SK-N-SH (cell line): ENCODE data around the gene ZDHHC14. TPM values are rescaled to one million over a fixed set of nuclear protein-coding genes. Genes with fewer than 3 reads are reported as not detected.

Experiments used
- CTCF ChIA-PET: fragments of 300-600, 350-600 bp; formaldehyde crosslinking; extraction: SDS; loops from one replicate; lab custom pipeline; 2021; lab: Yijun Ruan, JAX
- POLR2A ChIA-PET: fragments of 350-600 bp; sonication (Branson Sonifier 250); formaldehyde crosslinking; extraction: SDS; loops from one replicate; lab custom pipeline; 2020; ENCODE audit warnings: antibody characterized with exemption, inconsistent platforms; lab: Yijun Ruan, JAX
- DNase-seq: peaks from one replicate; pipeline ENCODE4 v3.0.0; 2012
- H2AFZ ChIP-seq: fragments of 200-600 bp; sonication (generic); 2 replicates; pipeline ENCODE4 v1.8.1; 2016; ENCODE audit warnings: antibody characterized with exemption, mild to moderate bottlenecking, low read depth
- H3F3A ChIP-seq: fragments of 200-600 bp; sonication (generic); replicated peaks from 2 replicates; pipeline ENCODE3; 2016; ENCODE audit warnings: antibody characterized with exemption, mild to moderate bottlenecking; ENCODE audit not compliant: insufficient read depth
- H3K27ac ChIP-seq, 2 experiments: fragments of 200-500 bp in 1 of 2; fragments of 200-600 bp in 1 of 2; sonication (Bioruptor generic) in 1 of 2; sonication (generic), shearing (Covaris generic) in 1 of 2; 2 replicates each; pipeline versions ENCODE4 v1.5.1 to v1.6.1; 2014 to 2016; ENCODE audit warnings: low read depth in 2 of 2, inconsistent platforms in 1 of 2, low read length in 1 of 2, mild to moderate bottlenecking in 1 of 2, mixed read lengths in 1 of 2
- H3K27me3 ChIP-seq: fragments of 200-600 bp; sonication (generic), shearing (Covaris generic); 2 replicates; pipeline ENCODE4 v1.6.1; 2016; ENCODE audit warnings: mixed run types; ENCODE audit not compliant: insufficient read depth
- H3K36me3 ChIP-seq, 2 experiments: fragments of 200-500 bp in 1 of 2; fragments of 200-600 bp in 1 of 2; sonication (Bioruptor generic) in 1 of 2; sonication (generic) in 1 of 2; replicated peaks in 1 of 2; 2 replicates each; pipeline versions ENCODE3 to v1.5.1; 2014 to 2016; ENCODE audit warnings: low read length in 1 of 2, mild to moderate bottlenecking in 1 of 2; ENCODE audit not compliant: insufficient read depth in 2 of 2, control insufficient read depth in 1 of 2
- H3K4me1 ChIP-seq, 2 experiments: fragments of 200-500 bp in 1 of 2; fragments of 200-600 bp in 1 of 2; sonication (Bioruptor generic) in 1 of 2; sonication (generic), shearing (Covaris generic) in 1 of 2; 2 replicates each; pipeline versions ENCODE4 v1.5.1 to v1.6.1; 2014 to 2016; ENCODE audit warnings: low read depth in 1 of 2, low read length in 1 of 2, mixed run types in 1 of 2; ENCODE audit not compliant: insufficient read depth in 2 of 2, control insufficient read depth in 1 of 2
- H3K4me2 ChIP-seq: fragments of 200-600 bp; sonication (generic), shearing (Covaris generic); 2 replicates; pipeline ENCODE4 v1.6.1; 2017; ENCODE audit warnings: mixed run types
- H3K4me3 ChIP-seq, 2 experiments: fragments of 200-500 bp in 1 of 2; fragments of 200-600 bp in 1 of 2; sonication (Bioruptor generic) in 1 of 2; sonication (generic), shearing (Covaris generic) in 1 of 2; 2 replicates each; pipeline versions ENCODE4 v1.5.1 to v1.8.1; 2014 to 2016; ENCODE audit warnings: low read depth in 2 of 2, inconsistent platforms in 1 of 2, low read length in 1 of 2, mild to moderate bottlenecking in 1 of 2, mixed read lengths in 1 of 2, moderate library complexity in 1 of 2
- H3K79me2 ChIP-seq: fragments of 200-600 bp; sonication (generic); 2 replicates; pipeline ENCODE4 v1.8.1; 2017; ENCODE audit warnings: mild to moderate bottlenecking; ENCODE audit not compliant: insufficient read depth
- H3K9ac ChIP-seq: fragments of 200-600 bp; sonication (generic); 2 replicates; pipeline ENCODE4 v1.6.1; 2017; ENCODE audit warnings: mixed run types
- H3K9me2 ChIP-seq: fragments of 200-600 bp; sonication (generic); 2 replicates; pipeline ENCODE4 v1.6.1; 2017; ENCODE audit warnings: mixed run types
- H3K9me3 ChIP-seq: fragments of 200-600 bp; sonication (generic); 2 replicates; pipeline ENCODE4 v1.6.1; 2017; ENCODE audit warnings: mixed run types, mild to moderate bottlenecking, moderate library complexity
- H4K20me1 ChIP-seq: fragments of 200-600 bp; sonication (generic); 2 replicates; pipeline ENCODE4 v1.6.1; 2017; ENCODE audit warnings: mild to moderate bottlenecking, mixed run types; ENCODE audit not compliant: insufficient read depth
- EP300 ChIP-seq, 2 experiments: IDR thresholded peaks; 2 replicates each; pipeline versions ENCODE4 v1.4.0 to v1.6.1; 2012; ENCODE audit warnings: borderline replicate concordance in 1 of 2, low read depth in 1 of 2, low read length in 1 of 2
- GATA2 ChIP-seq: sonication (generic); formaldehyde crosslinking; IDR thresholded peaks from 2 replicates; pipeline ENCODE4 v1.5.0; 2020; ENCODE audit warnings: mild to moderate bottlenecking, missing genetic modification reagents
- IRF3 ChIP-seq: fragments of 150-350 bp; IDR thresholded peaks from 2 replicates; pipeline ENCODE4 v1.6.1; 2016; ENCODE audit warnings: mild to moderate bottlenecking, low read depth, low read length
- JUND ChIP-seq: IDR thresholded peaks from 2 replicates; pipeline ENCODE4 v1.4.0; 2012
- MEF2A ChIP-seq: IDR thresholded peaks from 2 replicates; pipeline ENCODE4 v1.4.0; 2012; ENCODE audit warnings: low read depth, borderline replicate concordance
- NFIC ChIP-seq: IDR thresholded peaks from 2 replicates; pipeline ENCODE4 v1.4.0; 2012; ENCODE audit warnings: borderline replicate concordance
- NRF1 ChIP-seq: IDR thresholded peaks from 2 replicates; pipeline ENCODE4 v1.6.1; 2012; ENCODE audit warnings: low read depth, mild to moderate bottlenecking, low read length
- POLR2AphosphoS5 ChIP-seq: IDR thresholded peaks from 2 replicates; pipeline ENCODE4 v1.6.1; 2012; ENCODE audit warnings: low read depth, low read length
- RCOR1 ChIP-seq: fragments of 150-350 bp; IDR thresholded peaks from 2 replicates; pipeline ENCODE4 v1.6.1; 2017; ENCODE audit warnings: antibody characterized with exemption, low read length
- RXRA ChIP-seq: IDR thresholded peaks from 2 replicates; pipeline ENCODE4 v1.4.0; 2012; ENCODE audit warnings: low read depth, mild to moderate bottlenecking, borderline replicate concordance
- SMC3 ChIP-seq: IDR thresholded peaks from 2 replicates; pipeline ENCODE4 v1.6.1; 2012; ENCODE audit warnings: low read depth, low read length, improper control_type of control experiment
- YY1 ChIP-seq: IDR thresholded peaks from 2 replicates; pipeline ENCODE4 v1.4.0; 2012; ENCODE audit warnings: low read depth, mild to moderate bottlenecking
- ZBTB33 ChIP-seq: IDR thresholded peaks from 2 replicates; pipeline ENCODE4 v1.4.0; 2012; ENCODE audit warnings: low read depth, borderline replicate concordance
- WGBS: methylation state at CpG from one replicate; pipeline ENCODE4 v1.1.6; 2017; ENCODE audit warnings: low lambda C conversion rate; 5-methylcytosine and 5-hydroxymethylcytosine counted together
- polyA plus RNA-seq, 3 experiments: library from polyadenylated mRNA; depleted of rRNA; stranded (reverse); fragments of >200 nt; gene quantifications; 2 replicates each; pipeline ENCODE4 v1.2.3, GENCODE V29; 2012
- TF ChIP-seq, protein P1 (sequence below): IDR thresholded peaks from 2 replicates; pipeline ENCODE4 v1.4.0; 2012; ENCODE audit warnings: low read depth, borderline replicate concordance

The ZDHHC14 gene
- polyA plus RNA-seq, 1 of the 3 experiments (the other 2 are of a cell fraction) = 5.4 TPM

DNA sequence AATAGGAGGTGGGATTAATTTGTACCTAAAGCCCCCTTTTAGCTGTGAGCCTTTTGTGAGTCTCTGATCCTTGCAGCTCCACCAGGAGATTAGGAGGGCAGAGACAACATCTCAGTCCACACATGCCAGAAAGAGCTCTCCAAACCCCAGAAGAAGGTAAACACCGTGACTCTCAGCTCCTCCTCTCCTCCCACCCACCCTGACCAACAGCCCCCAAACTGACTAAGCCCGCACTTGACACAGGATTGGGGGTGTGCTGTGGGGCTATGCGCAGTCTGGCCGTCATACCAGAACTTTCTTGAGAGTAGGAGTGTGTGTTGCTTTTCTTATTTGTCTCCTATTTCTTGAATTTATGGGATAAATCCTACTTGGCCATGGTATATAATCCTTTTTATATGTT is 277.3 kb downstream of the ZDHHC14 start:
- H3K36me3 ChIP-seq = no peaks in the 10 kb centered on the region
- no peaks in the 10 kb centered on the region for H3K9me3 ChIP-seq
- CTCF ChIA-PET = interaction anchor here (0.7 to 6.2 kb wide), 3 partner anchors 10 to 344 kb away, joined by 3 to 51 read pairs (median 4); no protein-coding TSS in a partner anchor
- H3K9ac ChIP-seq = no peak overlapping the region
- H3K79me2 ChIP-seq = no peaks in the 10 kb centered on the region
- 89% methylated on average over 2 of the region's 4 CpGs for WGBS
- H4K20me1 ChIP-seq = no peaks in the 10 kb centered on the region
- H3K4me2 ChIP-seq = no peak overlapping the region
- no peak for DNase-seq
- TF ChIP-seq IRF3 = no peak
- TF ChIP-seq ZBTB33 = no peak
- TF ChIP-seq NFIC = no peak
- H3K27ac ChIP-seq = no peak overlapping the region
- POLR2A ChIA-PET = no interaction called here
- no peaks in the 10 kb centered on the region; a peak in 1 of 4 replicates for H3K4me1 ChIP-seq
- no peaks in the 10 kb centered on the region for H3K27me3 ChIP-seq
- H2AFZ ChIP-seq = no peak overlapping the region
- no peak overlapping the region for H3K4me3 ChIP-seq
- H3K9me2 ChIP-seq = no peaks in the 10 kb centered on the region
- peaks cover 2% of the 10 kb centered on the region for H3F3A ChIP-seq

DNA sequence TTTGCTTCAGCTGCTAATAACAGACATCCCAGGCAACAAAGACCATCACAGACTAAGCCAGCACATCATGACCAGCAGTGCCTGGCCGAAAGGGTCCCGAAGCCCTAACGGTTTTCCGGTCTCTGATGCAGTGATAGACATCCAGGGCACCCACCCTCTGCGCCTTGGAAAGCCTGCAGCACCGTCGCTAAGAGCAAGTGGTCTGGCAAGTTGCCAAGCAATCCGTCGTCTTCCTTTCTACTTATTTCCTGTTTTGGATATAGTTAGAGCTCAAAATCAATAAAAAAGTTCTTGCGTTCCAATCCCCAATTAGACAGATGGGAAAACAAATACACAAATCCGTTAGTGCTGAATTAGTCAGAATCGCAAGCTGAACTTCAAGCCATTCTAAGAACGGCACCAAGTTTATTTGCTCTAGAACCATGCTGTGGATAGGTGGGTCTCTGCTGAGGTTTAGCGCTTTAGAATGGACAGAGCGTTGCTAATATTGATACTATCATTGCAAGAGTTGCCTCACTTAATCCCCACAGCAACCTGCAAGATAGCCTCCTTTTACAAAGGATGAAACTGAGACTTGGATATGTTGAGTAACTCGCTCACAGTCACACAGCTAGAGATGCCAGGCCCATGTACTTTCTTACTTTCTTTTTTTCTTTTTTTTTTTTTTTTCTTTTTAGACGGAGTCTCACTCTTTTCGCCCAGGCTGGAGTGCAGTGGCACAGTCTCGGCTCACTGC is 278.7 kb downstream of the ZDHHC14 start:
- peaks cover 2% of the 10 kb centered on the region for H3F3A ChIP-seq
- H3K4me3 ChIP-seq = no peak overlapping the region
- no peaks in the 10 kb centered on the region for H3K9me2 ChIP-seq
- 94% methylated on average over 15 of the region's 19 CpGs for WGBS
- H3K79me2 ChIP-seq = no peaks in the 10 kb centered on the region
- H3K36me3 ChIP-seq = no peaks in the 10 kb centered on the region
- H3K9me3 ChIP-seq = no peaks in the 10 kb centered on the region
- H3K4me1 ChIP-seq = no peaks in the 10 kb centered on the region; a peak in 1 of 4 replicates
- POLR2A ChIA-PET = no interaction called here
- TF ChIP-seq RXRA = no peak
- no peak for TF ChIP-seq EP300 (IDR thresholded peaks at IDR 0.05; ENCODE audit: borderline replicate concordance in 1 of 2, low read depth in 1 of 2, low read length in 1 of 2)
- TF ChIP-seq, all 33 proteins: peak for 0
- CTCF ChIA-PET = interaction anchor here (0.7 to 6.2 kb wide), 4 partner anchors 8 to 345 kb away, joined by 3 to 51 read pairs (median 4); no protein-coding TSS in a partner anchor
- Histone ChIP-seq H3K4me2 (no peak overlapping the region), H4K20me1 (no peaks in the 10 kb centered on the region), H3K9ac (no peak overlapping the region), H3K27ac (no peak overlapping the region), H3K27me3 (no peaks in the 10 kb centered on the region), H2AFZ (no peak overlapping the region)
- DNase-seq = no peak

DNA sequence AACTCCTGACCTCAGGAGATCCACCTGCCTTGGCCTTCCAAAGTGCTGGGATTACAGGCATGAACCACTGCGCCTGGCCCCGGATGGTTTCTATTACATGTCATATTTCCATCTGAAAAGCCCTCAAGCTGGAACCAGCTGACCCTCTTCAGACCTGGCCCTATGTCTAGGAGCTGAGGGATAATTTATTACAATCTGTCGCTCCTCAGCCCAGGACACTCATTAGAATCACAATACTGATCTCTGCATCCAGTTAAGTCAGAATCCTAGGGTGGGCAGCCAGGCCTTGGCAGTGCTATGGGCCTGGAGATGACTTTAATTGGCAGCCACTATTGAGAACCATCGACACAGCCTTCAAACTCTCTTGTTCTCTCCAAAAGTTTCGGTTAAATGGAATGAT is 279.4 kb downstream of the ZDHHC14 start:
- no peak for TF ChIP-seq MEF2A
- TF ChIP-seq SMC3 = no peak
- no peak for TF ChIP-seq YY1
- TF ChIP-seq, protein P1, sequence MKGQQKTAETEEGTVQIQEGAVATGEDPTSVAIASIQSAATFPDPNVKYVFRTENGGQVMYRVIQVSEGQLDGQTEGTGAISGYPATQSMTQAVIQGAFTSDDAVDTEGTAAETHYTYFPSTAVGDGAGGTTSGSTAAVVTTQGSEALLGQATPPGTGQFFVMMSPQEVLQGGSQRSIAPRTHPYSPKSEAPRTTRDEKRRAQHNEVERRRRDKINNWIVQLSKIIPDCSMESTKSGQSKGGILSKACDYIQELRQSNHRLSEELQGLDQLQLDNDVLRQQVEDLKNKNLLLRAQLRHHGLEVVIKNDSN = no peak
- TF ChIP-seq RCOR1 = no peak
- TF ChIP-seq JUND = no peak
- no peak for TF ChIP-seq GATA2 (CRISPR knock-in tag)
- no peak for TF ChIP-seq POLR2AphosphoS5
- TF ChIP-seq NRF1 = no peak
- H3K9me2 ChIP-seq = no peaks in the 10 kb centered on the region
- H3K4me2 ChIP-seq = no peak overlapping the region
- H3K36me3 ChIP-seq = no peaks in the 10 kb centered on the region
- H3K4me3 ChIP-seq = no peak overlapping the region
- WGBS = 95% methylated on average over 5 of the region's 5 CpGs
- H3K27ac ChIP-seq = no peak overlapping the region
- H2AFZ ChIP-seq = no peak overlapping the region
- no peaks in the 10 kb centered on the region for H3K79me2 ChIP-seq
- no peak for DNase-seq
- H3K27me3 ChIP-seq = no peaks in the 10 kb centered on the region
- H4K20me1 ChIP-seq = no peaks in the 10 kb centered on the region
- no peaks in the 10 kb centered on the region for H3K9me3 ChIP-seq
- POLR2A ChIA-PET = no interaction called here
- CTCF ChIA-PET = interaction anchor here (1.2 kb wide), 1 partner anchor 111 kb away, joined by 3 read pairs; no protein-coding TSS in a partner anchor
- no peak overlapping the region for H3K9ac ChIP-seq
- peaks cover 2% of the 10 kb centered on the region for H3F3A ChIP-seq
- no peaks in the 10 kb centered on the region; a peak in 1 of 4 replicates for H3K4me1 ChIP-seq
